ENCODE measurements around the gene CPNE4. TPM values are rescaled to one million over a fixed set of nuclear protein-coding genes. Genes with fewer than 3 reads are reported as not detected.

The CPNE4 gene
- total RNA-seq, 1 experiment from 2014 or later, result 5.7 TPM

- no peak overlapping the region for H3K4me3 ChIP-seq (ENCODE audit: low read depth, low read length, poor library complexity, severe bottlenecking)
- no peak overlapping the region for H3K27ac ChIP-seq (ENCODE audit: low read depth, low read length, poor library complexity, severe bottlenecking)
- CTCF ChIA-PET, result no interaction called here
- peaks cover 29% of the 10 kb centered on the region for H3K27me3 ChIP-seq (replicated peaks; ENCODE audit: insufficient read depth, low read depth, low read length, poor library complexity)
- H3K4me1 ChIP-seq (ENCODE audit: insufficient read depth, low read length, poor library complexity, severe bottlenecking), result no peaks in the 10 kb centered on the region
- no peaks in the 10 kb centered on the region for H3K36me3 ChIP-seq (ENCODE audit: insufficient read depth, low read length, poor library complexity, severe bottlenecking)
- DNase-seq (ENCODE audit: low spot score), result no peak
- no peak for TF ChIP-seq EZH2 (IDR thresholded peaks at IDR 0.05; ENCODE audit: borderline replicate concordance, low read depth, low read length, poor library complexity, severe bottlenecking)
- TF ChIP-seq, protein P1, sequence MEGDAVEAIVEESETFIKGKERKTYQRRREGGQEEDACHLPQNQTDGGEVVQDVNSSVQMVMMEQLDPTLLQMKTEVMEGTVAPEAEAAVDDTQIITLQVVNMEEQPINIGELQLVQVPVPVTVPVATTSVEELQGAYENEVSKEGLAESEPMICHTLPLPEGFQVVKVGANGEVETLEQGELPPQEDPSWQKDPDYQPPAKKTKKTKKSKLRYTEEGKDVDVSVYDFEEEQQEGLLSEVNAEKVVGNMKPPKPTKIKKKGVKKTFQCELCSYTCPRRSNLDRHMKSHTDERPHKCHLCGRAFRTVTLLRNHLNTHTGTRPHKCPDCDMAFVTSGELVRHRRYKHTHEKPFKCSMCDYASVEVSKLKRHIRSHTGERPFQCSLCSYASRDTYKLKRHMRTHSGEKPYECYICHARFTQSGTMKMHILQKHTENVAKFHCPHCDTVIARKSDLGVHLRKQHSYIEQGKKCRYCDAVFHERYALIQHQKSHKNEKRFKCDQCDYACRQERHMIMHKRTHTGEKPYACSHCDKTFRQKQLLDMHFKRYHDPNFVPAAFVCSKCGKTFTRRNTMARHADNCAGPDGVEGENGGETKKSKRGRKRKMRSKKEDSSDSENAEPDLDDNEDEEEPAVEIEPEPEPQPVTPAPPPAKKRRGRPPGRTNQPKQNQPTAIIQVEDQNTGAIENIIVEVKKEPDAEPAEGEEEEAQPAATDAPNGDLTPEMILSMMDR (conservative IDR thresholded peaks at IDR 0.05; ENCODE audit: low read depth, low read length), result no peak
- intact Hi-C loops (cut with micrococcal nuclease; ENCODE audit: unreplicated experiment), result no loop called here
- no TSS peak for BruUV-seq (replicated peaks)
- no peaks in the 10 kb centered on the region for H3K9me3 ChIP-seq (ENCODE audit: low read depth, low read length, poor library complexity, severe bottlenecking)
- POLR2A ChIA-PET (ENCODE audit: low non-redundant PET), result no interaction called here
Observed at GRCh38 chr3:131755380-131755779, 279.4 kb downstream of the CPNE4 start.

- Histone ChIP-seq H3K27me3 (replicated peaks; ENCODE audit: insufficient read depth, low read depth, low read length, poor library complexity) (peaks cover 48% of the 10 kb centered on the region), H3K36me3 (ENCODE audit: insufficient read depth, low read length, poor library complexity, severe bottlenecking) (no peaks in the 10 kb centered on the region), H3K27ac (ENCODE audit: low read depth, low read length, poor library complexity, severe bottlenecking) (no peak overlapping the region), H3K4me3 (ENCODE audit: low read depth, low read length, poor library complexity, severe bottlenecking) (no peak overlapping the region), H3K9me3 (ENCODE audit: low read depth, low read length, poor library complexity, severe bottlenecking) (no peaks in the 10 kb centered on the region), H3K4me1 (ENCODE audit: insufficient read depth, low read length, poor library complexity, severe bottlenecking) (no peaks in the 10 kb centered on the region)
- no peak for TF ChIP-seq EZH2 (IDR thresholded peaks at IDR 0.05; ENCODE audit: borderline replicate concordance, low read depth, low read length, poor library complexity, severe bottlenecking)
- TF ChIP-seq, protein P1 (conservative IDR thresholded peaks at IDR 0.05; ENCODE audit: low read depth, low read length), result no peak
- DNase-seq (ENCODE audit: low spot score), result no peak
- intact Hi-C loops (cut with micrococcal nuclease; ENCODE audit: unreplicated experiment), result no loop called here
- ChIA-PET POLR2A (ENCODE audit: low non-redundant PET) (no interaction called here), CTCF (no interaction called here)
- BruUV-seq (replicated peaks), result no TSS peak
Observed at GRCh38 chr3:131750256-131750655, 284.6 kb downstream of the CPNE4 start.

GRCh38 chr3:131749826-131750225, 285.0 kb downstream of the CPNE4 start:
- ChIA-PET CTCF (no interaction called here), POLR2A (ENCODE audit: low non-redundant PET) (no interaction called here)
- DNase-seq (ENCODE audit: low spot score), result no peak
- intact Hi-C loops (cut with micrococcal nuclease; ENCODE audit: unreplicated experiment), result no loop called here
- Histone ChIP-seq H3K36me3 (ENCODE audit: insufficient read depth, low read length, poor library complexity, severe bottlenecking) (no peaks in the 10 kb centered on the region), H3K4me1 (ENCODE audit: insufficient read depth, low read length, poor library complexity, severe bottlenecking) (no peaks in the 10 kb centered on the region), H3K9me3 (ENCODE audit: low read depth, low read length, poor library complexity, severe bottlenecking) (no peaks in the 10 kb centered on the region), H3K27ac (ENCODE audit: low read depth, low read length, poor library complexity, severe bottlenecking) (no peak overlapping the region), H3K4me3 (ENCODE audit: low read depth, low read length, poor library complexity, severe bottlenecking) (no peak overlapping the region), H3K27me3 (replicated peaks; ENCODE audit: insufficient read depth, low read depth, low read length, poor library complexity) (peaks cover 48% of the 10 kb centered on the region)
- no TSS peak for BruUV-seq (replicated peaks)
- TF ChIP-seq, protein P1 (conservative IDR thresholded peaks at IDR 0.05; ENCODE audit: low read depth, low read length), result no peak
- TF ChIP-seq EZH2 (IDR thresholded peaks at IDR 0.05; ENCODE audit: borderline replicate concordance, low read depth, low read length, poor library complexity, severe bottlenecking), result no peak

Data from A673 (cell line).